HL-60 (cell line): ENCODE data around the gene EFHC1.

Experiments
- DNase-seq, 2 experiments: peaks; one replicate each; pipeline ENCODE4 v3.0.0-alpha.2; 2010 to 2020; ENCODE audit warnings: low read depth in 1 of 2, low spot score in 1 of 2
- H3K27ac ChIP-seq: fragments of 250-450 bp; sonication (Bioruptor Pico); replicated peaks from 2 replicates; pipeline ENCODE4 v1.5.1; 2020; ENCODE audit warnings: mild to moderate bottlenecking, moderate library complexity
- H3K27me3 ChIP-seq: fragments of 250-450 bp; sonication (Bioruptor Pico); 2 replicates; pipeline ENCODE4 v1.5.1; 2021; ENCODE audit warnings: mild to moderate bottlenecking, moderate library complexity; ENCODE audit not compliant: insufficient read depth, poor library complexity, severe bottlenecking
- H3K4me3 ChIP-seq: replicated peaks from 2 replicates; pipeline ENCODE4 v1.5.1; 2011; ENCODE audit warnings: mild to moderate bottlenecking, control low read depth, low read length; ENCODE audit not compliant: insufficient read depth
- CTCF ChIP-seq: IDR thresholded peaks from one replicate; pipeline ENCODE4 v1.5.1; 2011; ENCODE audit warnings: low read length, control low read depth, inconsistent platforms; ENCODE audit not compliant: insufficient read depth
- GABPA ChIP-seq: IDR thresholded peaks from 2 replicates; pipeline ENCODE4 v1.6.1; 2012; ENCODE audit warnings: low read depth
- POLR2AphosphoS5 ChIP-seq: IDR thresholded peaks from 2 replicates; pipeline ENCODE4 v1.6.1; 2012; ENCODE audit warnings: low read depth
- REST ChIP-seq: IDR thresholded peaks from 2 replicates; pipeline ENCODE4 v1.6.1; 2012; ENCODE audit warnings: low read depth; ENCODE audit not compliant: insufficient replicate concordance
- SPI1 ChIP-seq: IDR thresholded peaks from 2 replicates; pipeline ENCODE4 v1.6.1; 2012; ENCODE audit warnings: low read depth, mild to moderate bottlenecking, borderline replicate concordance

The EFHC1 gene

GRCh38 chr6:52420668-52421358 is 671 bp downstream of the EFHC1 start:
- TF ChIP-seq GABPA (no peak), SPI1 (peak; percentile 69)
- DNase-seq, result peak in 1 of 2 experiments; percentile 19
- Histone ChIP-seq H3K27me3 (no peaks in the 10 kb centered on the region), H3K27ac (peak overlapping the region; percentile 80), H3K4me3 (peak overlapping the region; percentile 84)

GRCh38 chr6:52422156-52422555 is 2.0 kb downstream of the EFHC1 start:
- Histone ChIP-seq H3K27me3 (no peaks in the 10 kb centered on the region), H3K27ac (no peak overlapping the region), H3K4me3 (no peak overlapping the region)
- DNase-seq, result no peak
- TF ChIP-seq SPI1, result no peak
- no peak for TF ChIP-seq REST
- TF ChIP-seq CTCF, result no peak
- no peak for TF ChIP-seq GABPA
- TF ChIP-seq POLR2AphosphoS5, result no peak

GRCh38 chr6:52423448-52423847 is 3.3 kb downstream of the EFHC1 start:
- TF ChIP-seq POLR2AphosphoS5 (no peak), CTCF (no peak)
- H3K27me3 ChIP-seq, result no peaks in the 10 kb centered on the region
- no peak overlapping the region for H3K4me3 ChIP-seq
- no peak overlapping the region for H3K27ac ChIP-seq
- no peak for DNase-seq

GRCh38 chr6:52423971-52424381 is 3.8 kb downstream of the EFHC1 start:
- Histone ChIP-seq H3K27ac (no peak overlapping the region), H3K27me3 (no peaks in the 10 kb centered on the region), H3K4me3 (no peak overlapping the region)
- TF ChIP-seq POLR2AphosphoS5, result no peak
- no peak for TF ChIP-seq GABPA
- no peak for TF ChIP-seq REST
- no peak for TF ChIP-seq CTCF
- no peak for TF ChIP-seq SPI1
- no peak for DNase-seq
